GM13977 (cell line): ENCODE measurements around the gene SP9.

Experiments used
- DNase-seq: peaks from one replicate; pipeline ENCODE4 v3.0.0; 2012; ENCODE audit warnings: low spot score
- in situ Hi-C: fragments of 300-500 bp; cut with MboI; formaldehyde crosslinking; loops from one replicate; pipeline ENCODE4 v1.12.0; 2022; ENCODE audit warnings: low sequenced_read_pairs, low pct_unique_long_range_greater_than_20kb, mixed read lengths, inconsistent platforms; ENCODE audit not compliant: unreplicated experiment
- TF ChIP-seq, protein P1 (sequence below): IDR thresholded peaks from 2 replicates; pipeline ENCODE4 v1.5.1; 2012; ENCODE audit warnings: mild to moderate bottlenecking, control low read depth; ENCODE audit not compliant: insufficient read depth; ENCODE audit errors: extremely low read depth, missing control alignments

Gene SP9

DNA sequence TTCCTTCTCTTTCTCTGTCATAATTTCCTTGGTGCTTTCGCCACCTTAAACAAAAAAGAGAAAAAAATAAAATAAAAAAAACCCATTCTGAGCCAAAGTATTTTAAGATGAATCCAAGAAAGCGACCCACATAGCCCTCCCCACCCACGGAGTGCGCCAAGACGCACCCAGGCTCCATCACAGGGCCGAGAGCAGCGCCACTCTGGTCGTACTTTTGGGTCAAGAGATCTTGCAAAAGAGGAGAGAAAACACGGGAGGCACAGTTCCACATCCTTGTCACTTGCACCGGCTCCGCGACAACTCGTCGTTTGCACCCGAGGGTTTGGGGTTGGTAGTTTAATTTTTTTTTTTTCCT lies 1.8 kb upstream of the SP9 start:
- DNase-seq: no peak
- in situ Hi-C loops: loop anchor here (25.0 kb wide), 1 partner anchor 1754 kb away; the partner anchor contains the start of genes EVX2, HOXD12 and HOXD13
- TF ChIP-seq, protein P1, sequence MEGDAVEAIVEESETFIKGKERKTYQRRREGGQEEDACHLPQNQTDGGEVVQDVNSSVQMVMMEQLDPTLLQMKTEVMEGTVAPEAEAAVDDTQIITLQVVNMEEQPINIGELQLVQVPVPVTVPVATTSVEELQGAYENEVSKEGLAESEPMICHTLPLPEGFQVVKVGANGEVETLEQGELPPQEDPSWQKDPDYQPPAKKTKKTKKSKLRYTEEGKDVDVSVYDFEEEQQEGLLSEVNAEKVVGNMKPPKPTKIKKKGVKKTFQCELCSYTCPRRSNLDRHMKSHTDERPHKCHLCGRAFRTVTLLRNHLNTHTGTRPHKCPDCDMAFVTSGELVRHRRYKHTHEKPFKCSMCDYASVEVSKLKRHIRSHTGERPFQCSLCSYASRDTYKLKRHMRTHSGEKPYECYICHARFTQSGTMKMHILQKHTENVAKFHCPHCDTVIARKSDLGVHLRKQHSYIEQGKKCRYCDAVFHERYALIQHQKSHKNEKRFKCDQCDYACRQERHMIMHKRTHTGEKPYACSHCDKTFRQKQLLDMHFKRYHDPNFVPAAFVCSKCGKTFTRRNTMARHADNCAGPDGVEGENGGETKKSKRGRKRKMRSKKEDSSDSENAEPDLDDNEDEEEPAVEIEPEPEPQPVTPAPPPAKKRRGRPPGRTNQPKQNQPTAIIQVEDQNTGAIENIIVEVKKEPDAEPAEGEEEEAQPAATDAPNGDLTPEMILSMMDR: no peak

DNA sequence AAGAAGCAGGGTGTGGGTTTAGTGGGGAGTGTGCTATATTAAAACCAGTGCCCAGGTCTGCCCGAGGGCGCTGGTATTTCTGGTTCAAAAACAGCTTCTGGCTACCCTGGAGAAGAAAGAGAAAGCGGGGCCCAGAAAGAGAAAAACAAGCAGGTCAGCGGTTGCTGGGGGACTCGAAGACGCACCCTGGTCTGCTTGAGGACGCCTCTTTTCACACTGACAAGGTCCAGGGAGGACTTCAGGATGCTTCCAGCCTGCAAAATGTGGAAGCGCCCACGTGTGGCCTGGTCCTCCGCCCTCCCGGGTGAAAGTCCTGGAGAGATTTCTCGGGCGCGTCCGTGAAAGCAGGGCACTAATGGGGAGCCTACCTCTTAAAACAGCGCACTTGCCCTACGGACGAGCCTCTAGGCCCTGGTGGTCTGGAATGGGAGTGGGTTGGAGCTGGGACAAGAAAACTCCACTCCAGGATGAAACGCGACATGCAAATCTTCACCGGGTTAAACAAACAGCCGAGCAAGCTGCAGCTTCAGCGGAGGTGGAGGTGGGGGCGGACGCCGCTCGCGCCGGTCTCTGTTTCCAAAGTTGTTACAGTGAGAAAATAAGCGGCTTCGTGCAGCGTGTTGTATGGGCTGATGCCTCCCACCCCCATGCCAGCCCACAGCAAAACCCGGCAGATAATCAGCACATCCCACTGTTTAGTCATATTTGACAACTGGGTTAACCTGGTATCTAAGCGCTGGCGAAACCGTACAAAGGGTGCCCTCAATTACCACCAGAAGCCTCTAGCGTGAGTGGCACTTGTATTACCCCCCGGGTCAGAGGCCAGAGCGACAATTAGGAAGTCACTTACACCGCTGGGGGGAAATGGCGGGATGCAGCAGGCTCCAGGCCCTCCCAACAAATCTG lies 1.1 kb upstream of the SP9 start:
- peak; percentile 38 for DNase-seq
- in situ Hi-C loops: loop anchor here (25.0 kb wide), 1 partner anchor 1754 kb away; the partner anchor contains the start of genes EVX2, HOXD12 and HOXD13
- TF ChIP-seq, protein P1: no peak

DNA sequence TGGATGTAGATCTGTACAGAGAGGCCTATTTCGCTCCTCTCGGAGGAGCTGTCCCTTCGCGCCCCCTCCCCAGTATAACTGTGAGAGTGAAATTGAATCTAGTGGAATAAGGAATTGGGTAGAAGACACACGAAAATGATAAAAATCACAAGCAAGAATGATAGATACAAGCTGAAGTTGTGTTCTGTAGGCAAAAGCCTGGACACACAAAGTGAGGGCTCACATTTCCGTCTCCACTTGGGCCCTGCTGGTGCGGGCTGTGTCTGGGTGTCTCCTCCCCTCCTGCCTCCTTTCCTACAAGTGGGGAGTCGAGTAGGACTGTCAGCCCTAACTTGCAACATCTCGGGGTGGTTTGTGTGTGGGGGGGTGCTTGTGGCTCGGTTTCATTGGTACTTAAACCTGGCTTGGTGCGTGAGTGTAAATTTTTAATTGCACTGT lies 457 bp upstream of the SP9 start:
- TF ChIP-seq, protein P1: no peak
- in situ Hi-C loops: loop anchor here (25.0 kb wide), 1 partner anchor 1753 kb away; the partner anchor contains the start of genes EVX2, HOXD12 and HOXD13
- peak; percentile 31 for DNase-seq

DNA sequence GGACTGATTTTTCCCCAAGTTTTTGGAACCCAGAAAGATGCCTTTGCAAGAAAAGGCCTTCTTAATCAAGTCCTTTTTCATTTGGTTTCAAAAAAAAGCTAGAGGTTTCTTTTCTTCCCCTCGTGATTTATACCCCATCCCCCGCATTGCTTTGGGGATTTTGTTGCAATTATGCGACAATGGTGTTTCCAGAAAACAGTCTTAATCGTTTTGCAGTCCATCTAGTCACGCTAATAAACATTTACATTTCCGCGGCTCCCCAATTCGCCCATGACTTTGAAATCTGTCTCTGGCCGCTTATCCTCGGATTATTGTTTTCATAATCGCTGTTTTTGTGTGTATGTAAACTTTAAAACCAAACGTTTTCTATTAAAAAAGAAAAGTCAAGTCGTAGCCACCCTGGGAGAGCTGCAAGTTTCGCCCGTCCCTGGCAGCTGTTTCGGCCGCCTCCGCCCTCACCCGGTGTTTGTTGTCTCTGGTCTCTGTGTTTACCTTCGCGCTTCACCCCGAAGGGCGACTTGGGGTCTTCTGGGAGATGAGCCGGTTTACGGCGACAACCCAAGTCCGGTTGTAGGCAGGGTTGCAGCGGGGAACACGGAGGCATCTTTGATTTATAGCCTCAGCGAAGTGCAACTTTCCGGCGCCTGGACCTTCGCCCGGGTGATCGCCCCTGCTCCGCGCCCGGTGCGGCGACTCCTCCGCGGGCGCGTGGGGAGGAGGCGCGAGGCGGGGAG lies 667 bp downstream of the SP9 start:
- TF ChIP-seq, protein P1: no peak
- in situ Hi-C loops: loop anchor here (25.0 kb wide), 1 partner anchor 1752 kb away; the partner anchor contains the start of genes EVX2, HOXD12 and HOXD13
- DNase-seq: peak; percentile 55

DNA sequence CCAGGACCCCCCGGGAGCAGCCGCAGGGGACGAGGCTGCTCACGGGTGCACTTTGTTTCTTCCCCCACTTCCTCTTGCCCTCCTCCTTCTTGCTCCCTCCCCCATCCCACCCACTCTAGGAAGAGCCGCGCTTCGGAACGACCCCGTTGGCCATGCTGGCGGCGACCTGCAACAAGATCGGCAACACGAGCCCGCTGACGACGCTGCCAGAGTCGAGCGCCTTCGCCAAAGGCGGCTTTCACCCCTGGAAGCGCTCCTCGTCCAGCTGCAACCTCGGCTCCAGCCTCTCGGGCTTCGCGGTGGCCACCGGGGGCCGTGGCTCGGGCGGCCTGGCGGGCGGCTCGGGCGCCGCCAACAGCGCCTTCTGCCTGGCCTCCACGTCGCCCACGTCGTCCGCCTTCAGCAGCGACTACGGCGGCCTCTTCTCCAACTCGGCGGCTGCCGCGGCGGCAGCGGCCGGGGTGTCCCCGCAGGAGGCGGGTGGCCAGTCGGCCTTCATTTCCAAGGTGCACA lies 1.3 kb downstream of the SP9 start:
- in situ Hi-C loops: loop anchor here (25.0 kb wide), 1 partner anchor 1751 kb away; the partner anchor contains the start of genes EVX2, HOXD12 and HOXD13
- DNase-seq: peak; percentile 48
- TF ChIP-seq, protein P1: peak; percentile 4
